Mammary microvascular endothelial cell (primary cell): ENCODE results near the gene DOCK8. TPM values are rescaled to one million over a fixed set of nuclear protein-coding genes. Genes with fewer than 3 reads are reported as not detected.

Experiments
- total RNA-seq: library from RNA; depleted of rRNA; stranded (reverse); fragments of >200 nt; gene quantifications from 2 replicates; pipeline ENCODE4 v1.2.3, GENCODE V29; 2015

DOCK8 gene
- total RNA-seq = 2.8 and 3.0 TPM in 2 replicates

GRCh38 chr9:214648-215493 is at the start of gene DOCK8:
Gene DOCK8 (plus strand): TSS chr9:214865. CDS start chr9:214977, 112 bp downstream.

GRCh38 chr9:178970-179383 is 35.7 kb upstream of the DOCK8 start, which contains the start of gene ZNG1A:
Gene ZNG1A (minus strand): TSS chr9:179056. CDS start chr9:178969, 87 bp downstream.

GRCh38 chr9:503881-504852 is 289.5 kb downstream of the DOCK8 start, which contains the start of gene KANK1:
Gene KANK1 (plus strand): TSS chr9:504695.

Other genes with a start within 250 kb of the DOCK8 start
- 4.1 and 5.1 TPM in 2 replicates for gene WASHC1, start 185.4 kb upstream of the DOCK8 start, total RNA-seq
- gene FOXD4, start 96.4 kb upstream of the DOCK8 start, total RNA-seq = not detected in 2 replicates
- gene ZNG1A, start 35.8 kb upstream of the DOCK8 start, total RNA-seq = 18.5 and 32.7 TPM in 2 replicates